RWPE2 (cell line): Measurements from ENCODE around the gene PRADC1.
A peak's percentile ranks its signal among the peaks of the same experiment; 100 is the strongest.
"Not testable (repeated sequence)": the region's sequence is repeated elsewhere in the genome, so short reads cannot be mapped to it uniquely, and the experiment has no call there.

Experiments used
- ATAC-seq: fragments of 200-7000 bp; cut with Tn5 transposase; 3 replicates; pipeline ENCODE4 v1.9.1; 2021; ENCODE audit warnings: low read depth
- DNase-seq: peaks from one replicate; pipeline ENCODE4 v3.0.0-alpha.2; 2020; ENCODE audit warnings: low spot score
- H3K27ac ChIP-seq: fragments of 450-650 bp; 2 replicates; pipeline ENCODE4 v1.5.1; 2017; ENCODE audit warnings: mild to moderate bottlenecking; ENCODE audit not compliant: poor library complexity, severe bottlenecking
- H3K27me3 ChIP-seq: fragments of 250-450 bp; sonication (Bioruptor Pico); 2 replicates; pipeline ENCODE4 v1.5.1; 2021; ENCODE audit warnings: mild to moderate bottlenecking, moderate library complexity; ENCODE audit not compliant: insufficient read depth, poor library complexity, severe bottlenecking
- H3K36me3 ChIP-seq: fragments of 250-450 bp; sonication (Bioruptor Pico); 2 replicates; pipeline ENCODE4 v1.5.1; 2020; ENCODE audit warnings: low read depth, mild to moderate bottlenecking, moderate library complexity
- H3K4me1 ChIP-seq: fragments of 250-450 bp; sonication (Bioruptor Pico); 2 replicates; pipeline ENCODE4 v1.5.1; 2021; ENCODE audit warnings: mild to moderate bottlenecking, moderate library complexity; ENCODE audit not compliant: insufficient read depth, poor library complexity, severe bottlenecking
- H3K4me3 ChIP-seq: fragments of 250-450 bp; sonication (Bioruptor Pico); 2 replicates; pipeline ENCODE4 v1.5.1; 2021; ENCODE audit warnings: mild to moderate bottlenecking, moderate library complexity; ENCODE audit not compliant: severe bottlenecking
- H3K9me3 ChIP-seq: fragments of 250-450 bp; sonication (Bioruptor Pico); 2 replicates; pipeline ENCODE4 v1.5.1; 2021; ENCODE audit warnings: mild to moderate bottlenecking, moderate library complexity; ENCODE audit not compliant: severe bottlenecking
- TF ChIP-seq, protein P1 (sequence below): fragments of 450-650 bp; IDR thresholded peaks from one replicate; pipeline ENCODE4 v1.5.1; 2017; ENCODE audit warnings: mild to moderate bottlenecking, moderate library complexity; ENCODE audit not compliant: poor library complexity, severe bottlenecking

Gene PRADC1

DNA sequence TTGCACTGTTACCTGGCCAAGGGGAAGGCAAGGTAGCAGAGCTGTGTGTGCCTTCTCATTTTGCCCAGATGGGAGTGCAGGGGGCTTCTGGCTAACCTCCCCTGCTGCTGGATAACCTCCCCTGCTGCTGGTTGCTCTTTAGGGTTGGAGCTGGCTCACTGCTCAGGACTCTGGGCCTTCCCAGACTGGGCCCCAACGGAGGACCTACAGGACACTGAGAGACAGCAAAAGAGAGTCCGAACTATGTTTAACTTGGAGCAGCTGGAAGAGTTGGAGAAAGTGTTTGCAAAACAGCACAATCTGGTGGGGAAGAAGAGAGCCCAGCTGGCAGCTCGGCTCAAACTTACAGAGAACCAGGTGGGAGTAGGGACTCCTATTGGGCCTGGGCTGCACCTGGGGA, 24.8 kb downstream of the PRADC1 start:
- H3K9me3 ChIP-seq = no peaks in the 10 kb centered on the region
- DNase-seq = no peak
- no peak overlapping the region for H3K4me3 ChIP-seq
- peaks cover 19% of the 10 kb centered on the region for H3K27me3 ChIP-seq
- TF ChIP-seq, protein P1, sequence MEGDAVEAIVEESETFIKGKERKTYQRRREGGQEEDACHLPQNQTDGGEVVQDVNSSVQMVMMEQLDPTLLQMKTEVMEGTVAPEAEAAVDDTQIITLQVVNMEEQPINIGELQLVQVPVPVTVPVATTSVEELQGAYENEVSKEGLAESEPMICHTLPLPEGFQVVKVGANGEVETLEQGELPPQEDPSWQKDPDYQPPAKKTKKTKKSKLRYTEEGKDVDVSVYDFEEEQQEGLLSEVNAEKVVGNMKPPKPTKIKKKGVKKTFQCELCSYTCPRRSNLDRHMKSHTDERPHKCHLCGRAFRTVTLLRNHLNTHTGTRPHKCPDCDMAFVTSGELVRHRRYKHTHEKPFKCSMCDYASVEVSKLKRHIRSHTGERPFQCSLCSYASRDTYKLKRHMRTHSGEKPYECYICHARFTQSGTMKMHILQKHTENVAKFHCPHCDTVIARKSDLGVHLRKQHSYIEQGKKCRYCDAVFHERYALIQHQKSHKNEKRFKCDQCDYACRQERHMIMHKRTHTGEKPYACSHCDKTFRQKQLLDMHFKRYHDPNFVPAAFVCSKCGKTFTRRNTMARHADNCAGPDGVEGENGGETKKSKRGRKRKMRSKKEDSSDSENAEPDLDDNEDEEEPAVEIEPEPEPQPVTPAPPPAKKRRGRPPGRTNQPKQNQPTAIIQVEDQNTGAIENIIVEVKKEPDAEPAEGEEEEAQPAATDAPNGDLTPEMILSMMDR = no peak
- no peak overlapping the region for H3K27ac ChIP-seq
- H3K4me1 ChIP-seq = no peaks in the 10 kb centered on the region
- no peaks in the 10 kb centered on the region for H3K36me3 ChIP-seq
- no peak for ATAC-seq

DNA sequence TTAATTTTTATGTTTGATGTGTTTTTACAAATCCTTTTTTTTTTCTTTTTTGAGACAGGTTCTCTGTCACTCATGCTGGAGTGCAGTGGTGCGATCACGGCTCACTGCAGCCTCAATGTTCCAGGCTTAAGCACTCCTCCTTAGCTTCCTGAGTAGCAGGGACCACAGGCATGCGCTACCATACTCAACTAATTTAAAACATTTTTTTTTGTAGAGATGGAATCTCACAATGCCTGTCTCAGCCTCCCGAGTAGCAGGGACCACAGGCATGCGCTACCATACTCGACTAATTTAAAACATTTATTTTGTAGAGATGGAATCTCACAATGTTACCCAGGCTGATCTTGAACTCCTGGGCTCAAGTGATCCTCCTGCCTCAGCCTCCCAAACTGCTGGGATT, 27.4 kb downstream of the PRADC1 start:
- no peaks in the 10 kb centered on the region for H3K9me3 ChIP-seq
- peaks cover 40% of the 10 kb centered on the region for H3K27me3 ChIP-seq
- ATAC-seq (no peak), DNase-seq (no peak)
- H3K4me1 ChIP-seq = no peaks in the 10 kb centered on the region
- TF ChIP-seq, protein P1 = no peak
- H3K27ac ChIP-seq = no peak overlapping the region
- H3K4me3 ChIP-seq = no peak overlapping the region
- H3K36me3 ChIP-seq = no peaks in the 10 kb centered on the region

DNA sequence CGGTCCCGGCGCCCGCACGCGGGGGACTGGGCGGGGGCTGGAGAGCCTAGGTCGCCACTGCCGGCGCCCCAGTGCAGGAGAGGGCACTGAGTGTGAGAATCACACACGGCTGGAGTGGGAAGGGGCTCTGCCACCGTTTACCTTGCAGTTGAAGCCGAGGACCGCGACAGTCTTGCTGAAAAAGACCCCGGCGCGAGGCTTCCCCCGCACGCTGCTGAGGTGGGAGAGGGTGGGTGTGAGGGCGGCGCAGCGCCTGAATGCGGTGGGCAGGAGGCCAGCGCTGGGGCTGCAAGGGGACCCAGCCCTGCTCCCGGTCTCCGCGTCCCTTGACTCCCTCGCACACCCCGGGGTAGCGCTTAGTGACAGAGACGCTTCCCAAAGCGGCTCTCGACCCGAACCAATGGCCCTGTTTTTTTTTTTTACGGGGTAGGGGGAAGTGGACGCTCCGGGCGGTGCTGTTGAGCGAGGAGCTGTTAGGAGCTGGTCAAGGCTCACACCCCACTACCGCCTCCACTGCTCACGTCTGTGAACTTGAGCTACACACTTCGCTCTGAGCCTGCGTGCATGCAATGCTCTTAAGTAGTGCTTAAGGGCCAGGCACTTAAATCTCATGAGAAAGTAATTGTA, 29.9 kb downstream of the PRADC1 start:
- no peak overlapping the region for H3K27ac ChIP-seq
- H3K36me3 ChIP-seq = no peaks in the 10 kb centered on the region
- H3K9me3 ChIP-seq = no peaks in the 10 kb centered on the region
- DNase-seq = no peak
- TF ChIP-seq, protein P1 = no peak
- ATAC-seq = 0 out of 3 replicates have a peak, but pooled peaks have one; percentile 17
- H3K27me3 ChIP-seq = peaks cover 40% of the 10 kb centered on the region
- H3K4me3 ChIP-seq = no peak overlapping the region
- no peaks in the 10 kb centered on the region for H3K4me1 ChIP-seq

DNA sequence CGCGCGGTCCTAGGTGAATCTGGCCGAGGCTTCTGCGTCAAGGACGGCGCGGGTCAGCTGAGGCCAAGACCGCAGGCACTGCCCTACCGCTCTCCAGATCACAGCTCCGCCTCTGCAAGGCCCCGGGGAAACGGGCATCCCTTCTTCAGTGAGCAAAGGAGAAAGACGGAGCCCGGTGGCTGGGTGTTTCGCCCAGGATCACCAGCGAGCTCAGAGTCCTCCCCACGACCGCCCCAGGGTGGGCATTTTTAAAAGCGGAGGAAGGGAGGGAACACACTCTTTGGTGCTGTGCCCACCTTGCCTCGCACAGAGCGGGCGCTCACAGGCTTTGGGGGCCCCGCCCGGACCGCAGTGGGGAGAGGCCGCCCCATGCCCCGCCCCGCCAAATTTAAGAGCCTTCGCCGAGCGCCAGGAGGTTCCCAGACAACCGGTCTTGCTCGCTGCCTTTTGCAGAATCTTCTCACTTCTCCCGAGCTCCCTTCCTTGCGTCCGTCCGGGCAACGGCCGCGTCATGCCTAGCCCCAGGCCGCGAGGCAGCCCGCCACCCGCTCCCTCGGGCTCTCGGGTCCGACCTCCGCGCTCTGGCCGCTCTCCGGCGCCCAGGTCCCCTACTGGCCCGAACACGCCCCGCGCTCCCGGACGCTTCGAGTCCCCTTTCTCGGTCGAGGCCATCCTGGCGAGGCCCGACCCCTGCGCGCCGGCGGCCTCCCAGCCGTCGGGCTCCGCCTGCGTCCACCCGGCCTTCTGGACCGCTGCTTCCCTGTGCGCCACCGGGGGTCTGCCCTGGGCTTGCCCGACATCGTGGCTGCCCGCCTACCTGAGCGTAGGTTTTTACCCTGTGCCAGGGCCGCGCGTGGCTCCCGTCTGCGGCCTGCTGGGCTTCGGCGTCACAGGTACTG, 30.6 kb downstream of the PRADC1 start, which contains the start of gene NOTO:
TSS of gene NOTO (plus strand) at position 419 of the 899 bp plus-strand sequence. CDS start at position 512, 93 bp downstream.
- ATAC-seq = peak; percentile 25; the same call in 1 of the 3 replicates

DNA sequence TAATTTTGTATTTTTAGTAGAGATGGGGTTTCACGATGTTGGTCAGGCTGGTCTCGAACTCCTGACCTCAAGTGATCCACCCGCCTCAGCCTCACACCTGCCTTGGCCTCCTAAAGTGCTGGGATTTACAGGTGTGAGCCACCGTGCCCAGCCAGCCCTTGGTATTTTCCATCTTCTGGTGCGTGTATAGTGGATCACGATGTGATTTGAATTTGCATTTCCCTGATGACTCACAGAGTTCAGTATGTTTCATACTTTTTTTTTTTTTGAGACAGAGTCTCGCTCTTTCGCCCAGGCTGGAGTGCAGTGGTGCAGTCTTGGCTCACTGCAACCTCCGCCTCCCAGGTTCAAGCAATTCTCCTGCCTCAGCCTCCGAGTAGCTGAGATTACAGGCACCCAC, 32.8 kb downstream of the PRADC1 start:
- not testable (repeated sequence) for H3K9me3 ChIP-seq, H3K36me3 ChIP-seq, DNase-seq, H3K4me1 ChIP-seq, H3K27ac ChIP-seq, H3K4me3 ChIP-seq
- H3K27me3 ChIP-seq = peaks cover 40% of the 10 kb centered on the region
- ATAC-seq = 0 out of 3 replicates have a peak, but pooled peaks have one; percentile 29

More for the DNA sequence above, 30.6 kb downstream of the PRADC1 start, which contains the start of gene NOTO:
- H3K4me3 ChIP-seq = no peak within 1 kb of the TSS
- peaks cover 40% of the 10 kb centered on the region for H3K27me3 ChIP-seq
- no peak for DNase-seq
- H3K36me3 ChIP-seq = no peaks in the 10 kb centered on the region
- H3K27ac ChIP-seq = no peak within 1 kb of the TSS
- no peaks in the 10 kb centered on the region for H3K9me3 ChIP-seq
- no peaks in the 10 kb centered on the region for H3K4me1 ChIP-seq
- TF ChIP-seq, protein P1 = no peak
